GM12873 (cell line): Measurements from ENCODE around the gene ADCYAP1.

Experiments used
- CTCF ChIP-seq: IDR thresholded peaks from 2 replicates; pipeline ENCODE4 v1.5.1; 2012; ENCODE audit warnings: low read depth, mild to moderate bottlenecking, moderate library complexity, low read length, control low read depth; ENCODE audit not compliant: insufficient read depth; ENCODE audit errors: missing control alignments

ADCYAP1 gene

DNA sequence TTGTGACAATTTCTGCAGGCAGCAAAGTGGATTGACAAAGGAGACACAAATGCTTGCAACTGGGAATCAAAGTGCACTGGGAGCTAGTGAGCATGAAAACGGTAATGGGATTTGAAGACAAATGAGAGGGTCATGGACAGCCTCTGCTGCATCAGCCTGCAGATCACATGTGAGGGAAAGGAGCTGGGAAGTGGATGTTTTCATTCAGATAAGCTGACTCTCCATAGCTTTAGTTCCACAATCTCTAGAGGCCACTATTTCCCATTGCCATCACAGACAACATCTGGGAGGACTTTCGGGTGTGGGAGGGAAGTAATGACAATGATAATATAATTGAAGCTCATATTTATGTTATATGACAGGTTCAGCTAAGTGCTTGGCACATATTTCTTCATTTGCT is 28.4 kb downstream of the ADCYAP1 start:
- no peak for TF ChIP-seq CTCF

GRCh38 chr18:934518-935133 is 30.0 kb downstream of the ADCYAP1 start:
- TF ChIP-seq CTCF, result no peak

DNA sequence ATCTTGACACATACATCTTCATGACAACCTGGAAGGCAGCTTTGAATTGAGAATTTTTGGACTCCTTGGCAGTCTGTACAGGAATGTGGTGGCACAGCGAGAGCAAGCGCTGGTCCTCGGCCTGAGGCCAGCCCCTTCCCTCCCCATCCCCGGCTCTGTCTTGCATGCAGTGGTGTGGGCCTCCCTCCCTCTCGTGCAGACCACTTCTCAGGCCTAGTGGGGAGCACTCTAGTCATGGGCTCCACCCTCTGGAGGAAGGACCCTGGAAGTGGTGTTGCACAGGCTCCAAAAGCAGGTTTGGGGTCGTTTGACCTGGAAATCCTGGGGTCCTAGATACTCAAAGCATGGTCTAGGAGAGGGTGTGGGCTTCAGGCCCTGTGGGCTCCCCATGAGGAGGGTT is 32.3 kb downstream of the ADCYAP1 start:
- TF ChIP-seq CTCF, result no peak

GRCh38 chr18:939166-939565 is 34.5 kb downstream of the ADCYAP1 start:
- TF ChIP-seq CTCF, result no peak

DNA sequence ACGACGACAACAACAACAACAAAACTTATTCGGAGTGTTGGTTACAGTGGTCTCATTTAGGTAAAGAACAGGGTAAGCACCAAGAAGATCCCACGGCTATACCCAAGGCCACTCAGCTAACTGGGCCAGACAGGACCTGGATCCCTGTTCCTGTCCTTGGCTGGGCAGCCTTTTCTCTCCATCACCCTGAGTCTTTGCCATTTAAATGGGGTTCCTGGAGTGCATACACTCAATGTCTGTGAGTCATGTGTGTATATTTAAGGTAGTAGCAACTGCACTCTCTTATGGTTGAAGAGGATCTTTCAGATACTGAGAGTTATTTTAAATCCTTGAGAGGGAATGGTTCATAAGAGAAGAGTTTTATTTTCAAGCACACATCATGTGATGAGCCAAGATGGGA is 35.3 kb downstream of the ADCYAP1 start:
- TF ChIP-seq CTCF, result no peak

- TF ChIP-seq CTCF, result no peak
Observed at GRCh38 chr18:941331-941730, 36.7 kb downstream of the ADCYAP1 start.

- no peak for TF ChIP-seq CTCF
Observed at GRCh38 chr18:944440-944839, 39.8 kb downstream of the ADCYAP1 start.
